PC-9 (cell line): ENCODE data around the gene PKD1L1. TPM values are rescaled to one million over a fixed set of nuclear protein-coding genes. Genes with fewer than 3 reads are reported as not detected.

Experiments
- BruUV-seq: library from RNA; stranded (reverse); fragments of 400-500 nt; replicated peaks from 2 replicates; lab custom pipeline; 2021; lab: Mats Ljungman, UMichigan
- CTCF ChIA-PET: fragments of 300-600 bp; sonication (Branson Sonifier 250); formaldehyde crosslinking; loops from one replicate; lab custom pipeline; 2022; ENCODE audit warnings: antibody characterized with exemption; lab: Charles Lee
- POLR2A ChIA-PET: fragments of 300-600 bp; sonication (Branson Sonifier 250); formaldehyde crosslinking; loops from one replicate; lab custom pipeline; 2022; ENCODE audit warnings: antibody characterized with exemption; ENCODE audit not compliant: unreplicated experiment; lab: Charles Lee
- DNase-seq, 2 experiments: peaks; one replicate each; pipeline versions ENCODE4 v3.0.0 to v3.0.0-alpha.2; 2015 to 2022; ENCODE audit warnings: mixed read lengths in 1 of 2
- H2AFZ ChIP-seq: fragments of 200-600 bp; sonication (generic); 2 replicates; pipeline ENCODE4 v1.8.1; 2017; ENCODE audit warnings: antibody characterized with exemption
- H3F3A ChIP-seq: fragments of 200-600 bp; sonication (generic); 2 replicates; pipeline ENCODE4 v1.8.1; 2017; ENCODE audit warnings: antibody characterized with exemption, mild to moderate bottlenecking, low read depth; ENCODE audit not compliant: insufficient read depth
- H3K27ac ChIP-seq: fragments of 200-600 bp; sonication (generic); 2 replicates; pipeline ENCODE4 v1.6.1; 2016; ENCODE audit warnings: mixed run types
- H3K27me3 ChIP-seq: fragments of 200-600 bp; sonication (generic); 2 replicates; pipeline ENCODE4 v1.6.1; 2016; ENCODE audit warnings: low read depth, mixed run types; ENCODE audit not compliant: insufficient read depth
- H3K36me3 ChIP-seq: fragments of 200-600 bp; sonication (generic); 2 replicates; pipeline ENCODE4 v1.6.1; 2016; ENCODE audit warnings: low read depth, mixed run types
- H3K4me1 ChIP-seq: fragments of 200-600 bp; sonication (generic); replicated peaks from 2 replicates; pipeline ENCODE4 v1.6.1; 2016; ENCODE audit warnings: mixed run types; ENCODE audit not compliant: insufficient read depth
- H3K4me2 ChIP-seq: fragments of 200-600 bp; sonication (generic); 2 replicates; pipeline ENCODE4 v1.6.1; 2017; ENCODE audit warnings: mixed run types
- H3K4me3 ChIP-seq: fragments of 200-600 bp; sonication (generic); 2 replicates; pipeline ENCODE4 v1.6.1; 2016; ENCODE audit warnings: mixed run types
- H3K79me2 ChIP-seq: fragments of 200-600 bp; sonication (generic); 2 replicates; pipeline ENCODE4 v1.6.1; 2017; ENCODE audit warnings: low read depth, mixed run types
- H3K9me2 ChIP-seq: fragments of 200-600 bp; sonication (generic); 2 replicates; pipeline ENCODE4 v1.8.1; 2017; ENCODE audit warnings: mild to moderate bottlenecking; ENCODE audit not compliant: insufficient read depth
- H3K9me3 ChIP-seq: fragments of 200-600 bp; sonication (generic); 2 replicates; pipeline ENCODE4 v1.8.1; 2016; ENCODE audit warnings: low read depth; ENCODE audit not compliant: insufficient read depth
- H4K20me1 ChIP-seq: fragments of 200-600 bp; sonication (generic); 2 replicates; pipeline ENCODE4 v1.8.1; 2017; ENCODE audit not compliant: insufficient read depth
- CTCF ChIP-seq: fragments of 200-600 bp; sonication (generic); conservative IDR thresholded peaks from 2 replicates; pipeline ENCODE4 v1.6.1; 2017; ENCODE audit warnings: mixed run types, antibody characterized with exemption, mild to moderate bottlenecking, moderate library complexity
- EZH2 ChIP-seq: fragments of 200-600 bp; sonication (generic); IDR thresholded peaks from 2 replicates; pipeline ENCODE4 v1.8.0; 2017; ENCODE audit warnings: antibody characterized with exemption, low read depth
- intact Hi-C: fragments of 100-400 bp; cut with micrococcal nuclease; formaldehyde crosslinking; loops from one replicate; pipeline ENCODE4 v1.10.0; 2022; ENCODE audit not compliant: unreplicated experiment
- total RNA-seq: library from RNA; stranded (reverse); gene quantifications from 2 replicates; pipeline ENCODE4 v1.2.3, GENCODE V29; 2021

Gene PKD1L1
- total RNA-seq, 1 experiment from 2014 or later: 0.07 TPM

- no peak for TF ChIP-seq EZH2
- TF ChIP-seq CTCF: no peak
- CTCF ChIA-PET: no interaction called here
- Histone ChIP-seq H3K9me2 (no peaks in the 10 kb centered on the region), H3F3A (peaks cover 4% of the 10 kb centered on the region; the same call in 1 of the 2 replicates), H3K4me1 (no peaks in the 10 kb centered on the region), H3K4me3 (no peak overlapping the region), H3K27me3 (no peaks in the 10 kb centered on the region), H3K4me2 (no peak overlapping the region), H3K27ac (no peak overlapping the region), H3K9me3 (no peaks in the 10 kb centered on the region), H4K20me1 (no peaks in the 10 kb centered on the region), H3K79me2 (no peaks in the 10 kb centered on the region), H2AFZ (no peak overlapping the region), H3K36me3 (no peaks in the 10 kb centered on the region)
- intact Hi-C loops: no loop called here
- no TSS peak for BruUV-seq
- DNase-seq: no peak
- POLR2A ChIA-PET: no interaction called here
Observed at GRCh38 chr7:47734287-47734948, 213.8 kb downstream of the PKD1L1 start.

DNA sequence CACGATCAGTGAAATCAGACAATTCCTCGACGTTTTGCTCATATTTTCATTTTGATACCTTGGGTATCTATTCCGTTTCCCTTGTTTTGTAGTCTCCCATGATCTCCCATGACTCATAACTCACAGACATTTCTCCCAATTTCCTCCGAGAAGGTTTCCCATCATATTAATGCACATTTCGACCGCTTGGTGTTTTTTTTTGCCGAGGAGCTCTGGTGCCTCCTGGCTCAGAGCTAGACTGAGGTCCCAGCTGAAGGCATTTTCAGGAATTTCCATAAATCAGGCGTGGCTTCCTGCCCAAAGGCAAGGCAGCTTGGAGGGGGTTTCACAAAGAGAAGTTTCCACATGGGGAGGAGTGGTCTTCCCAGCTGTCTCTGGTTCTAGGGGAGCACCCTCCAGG lies 218.1 kb downstream of the PKD1L1 start:
- peaks cover 14% of the 10 kb centered on the region for H3F3A ChIP-seq
- peaks cover 16% of the 10 kb centered on the region for H3K4me1 ChIP-seq
- no peaks in the 10 kb centered on the region for H3K79me2 ChIP-seq
- H2AFZ ChIP-seq: no peak overlapping the region; the same call in 1 of the 2 replicates
- no TSS peak for BruUV-seq
- no peak for DNase-seq
- H3K9me2 ChIP-seq: no peaks in the 10 kb centered on the region
- H3K36me3 ChIP-seq: no peaks in the 10 kb centered on the region
- POLR2A ChIA-PET: no interaction called here
- no peaks in the 10 kb centered on the region for H3K9me3 ChIP-seq
- no peak for TF ChIP-seq CTCF
- no peak for TF ChIP-seq EZH2
- intact Hi-C loops: no loop called here
- H3K4me3 ChIP-seq: no peak overlapping the region
- no peak overlapping the region for H3K4me2 ChIP-seq
- H3K27ac ChIP-seq: no peak overlapping the region
- H4K20me1 ChIP-seq: no peaks in the 10 kb centered on the region
- CTCF ChIA-PET: no interaction called here
- H3K27me3 ChIP-seq: no peaks in the 10 kb centered on the region

- peaks cover 26% of the 10 kb centered on the region for H3F3A ChIP-seq
- TF ChIP-seq EZH2 (no peak), CTCF (no peak)
- no peaks in the 10 kb centered on the region for H3K27me3 ChIP-seq
- no peaks in the 10 kb centered on the region for H3K36me3 ChIP-seq
- ChIA-PET POLR2A (interaction anchor here (0.6 kb wide), 1 partner anchor 35 kb away, joined by 10 read pairs; no protein-coding TSS in a partner anchor), CTCF (no interaction called here)
- BruUV-seq: no TSS peak
- H4K20me1 ChIP-seq: no peaks in the 10 kb centered on the region
- no peak for DNase-seq
- H3K79me2 ChIP-seq: no peaks in the 10 kb centered on the region
- no peak overlapping the region for H3K4me3 ChIP-seq
- no peaks in the 10 kb centered on the region for H3K9me2 ChIP-seq
- no peaks in the 10 kb centered on the region for H3K9me3 ChIP-seq
- H3K27ac ChIP-seq: peak overlapping the region; percentile 94
- intact Hi-C loops: no loop called here
- peak overlapping the region; percentile 67 for H3K4me2 ChIP-seq
- no peak overlapping the region for H2AFZ ChIP-seq
- H3K4me1 ChIP-seq: peaks cover 30% of the 10 kb centered on the region
Observed at GRCh38 chr7:47726047-47726726, 222.1 kb downstream of the PKD1L1 start.
